Neural progenitor cell (in vitro differentiated cells): ENCODE results near the gene TPBGL. TPM values are rescaled to one million over a fixed set of nuclear protein-coding genes. Genes with fewer than 3 reads are reported as not detected.

ENCODE experiments used
- DNase-seq: peaks from one replicate; pipeline ENCODE4 v3.0.0-alpha.2; 2016; ENCODE audit warnings: low spot score
- H2AFZ ChIP-seq: fragments of 200-600 bp; sonication (generic); replicated peaks from 2 replicates; pipeline ENCODE4 v1.6.1; 2016; ENCODE audit warnings: antibody characterized with exemption
- H3F3A ChIP-seq: fragments of 200-600 bp; sonication (generic); 2 replicates; pipeline ENCODE4 v1.6.1; 2016; ENCODE audit warnings: antibody characterized with exemption, low read depth
- H3K27ac ChIP-seq: fragments of 200-600 bp; sonication (generic); 2 replicates; pipeline ENCODE4 v1.5.1; 2016; ENCODE audit warnings: mild to moderate bottlenecking
- H3K27me3 ChIP-seq: fragments of 200-600 bp; sonication (generic); 2 replicates; pipeline ENCODE4 v1.6.1; 2016; ENCODE audit warnings: mild to moderate bottlenecking, moderate library complexity
- H3K36me3 ChIP-seq: fragments of 200-600 bp; sonication (generic); 2 replicates; pipeline ENCODE4 v1.5.1; 2016
- H3K4me1 ChIP-seq: fragments of 200-600 bp; sonication (generic); 2 replicates; pipeline ENCODE4 v1.6.1; 2016; ENCODE audit warnings: mixed run types
- H3K4me2 ChIP-seq: fragments of 200-600 bp; sonication (generic); 2 replicates; pipeline ENCODE4 v1.6.1; 2016
- H3K4me3 ChIP-seq: fragments of 200-600 bp; sonication (generic); 2 replicates; pipeline ENCODE4 v1.5.1; 2016
- H3K79me2 ChIP-seq: fragments of 200-600 bp; sonication (generic); 2 replicates; pipeline ENCODE4 v1.6.1; 2016; ENCODE audit warnings: low read depth
- H3K9ac ChIP-seq: fragments of 200-600 bp; sonication (generic); 2 replicates; pipeline ENCODE4 v1.6.1; 2016
- H3K9me3 ChIP-seq: fragments of 200-600 bp; sonication (generic); 2 replicates; pipeline ENCODE4 v1.5.1; 2016; ENCODE audit warnings: low read depth
- H4K20me1 ChIP-seq: fragments of 200-600 bp; sonication (generic); 2 replicates; pipeline ENCODE4 v1.6.1; 2016; ENCODE audit warnings: low read depth
- H3K27ac Mint-ChIP-seq: 3 replicates; pipeline ENCODE4 v1.8.0; 2021; ENCODE audit warnings: mixed read lengths
- H3K27me3 Mint-ChIP-seq: 2 replicates; pipeline ENCODE4 v1.8.0; 2022; ENCODE audit warnings: low read depth, mild to moderate bottlenecking, inconsistent platforms, moderate library complexity, mixed read lengths; ENCODE audit not compliant: insufficient read depth
- H3K36me3 Mint-ChIP-seq: 3 replicates; pipeline ENCODE4 v1.8.0; 2021; ENCODE audit warnings: mixed read lengths
- H3K4me1 Mint-ChIP-seq: 3 replicates; pipeline ENCODE4 v1.8.0; 2021; ENCODE audit warnings: mixed read lengths
- H3K4me3 Mint-ChIP-seq: 3 replicates; pipeline ENCODE4 v1.8.0; 2021; ENCODE audit warnings: mild to moderate bottlenecking, moderate library complexity, mixed read lengths
- H3K9me3 Mint-ChIP-seq: 3 replicates; pipeline ENCODE4 v1.8.0; 2020; ENCODE audit warnings: mixed read lengths
- EZH2 ChIP-seq: fragments of 200-600 bp; sonication (generic); IDR thresholded peaks from 2 replicates; pipeline ENCODE4 v1.6.1; 2017; ENCODE audit warnings: antibody characterized with exemption, mild to moderate bottlenecking, moderate library complexity
- EZH2phosphoT487 ChIP-seq: fragments of 200-600 bp; sonication (generic); IDR thresholded peaks from 2 replicates; pipeline ENCODE4 v1.6.1; 2017; ENCODE audit warnings: antibody characterized with exemption
- total RNA-seq: library from RNA; depleted of rRNA; stranded (reverse); fragments of >200 nt; gene quantifications from 2 replicates; pipeline ENCODE4 v1.2.3, GENCODE V29; 2015; ENCODE audit warnings: low replicate concordance
- TF ChIP-seq, protein P1 (sequence below): fragments of 200-600 bp; sonication (generic); IDR thresholded peaks from 2 replicates; pipeline ENCODE4 v1.5.1; 2017; ENCODE audit warnings: antibody characterized with exemption, mild to moderate bottlenecking

Gene TPBGL
- total RNA-seq, 1 donor from 2014 or later, result not detected

DNA sequence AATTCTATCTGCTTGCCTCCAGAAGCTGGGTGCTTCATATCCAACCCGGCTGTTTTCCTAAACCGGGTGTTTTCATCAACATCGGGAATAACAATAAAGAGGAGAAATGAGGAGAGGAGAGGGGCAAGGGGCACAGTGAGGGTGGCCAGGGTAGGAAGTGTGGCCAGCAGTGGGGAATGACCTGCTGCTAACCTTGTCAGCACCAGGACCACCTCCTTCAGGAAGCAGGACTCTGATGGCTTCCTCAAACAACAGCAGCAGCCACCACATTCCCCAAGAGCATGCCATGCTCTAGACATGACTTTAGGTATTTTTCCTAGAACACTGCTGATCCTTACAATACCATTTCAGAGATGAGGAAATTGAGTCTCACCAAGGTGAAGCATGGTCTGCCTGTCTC is 52.4 kb downstream of the TPBGL start:
- Histone ChIP-seq H2AFZ (no peak overlapping the region), H3K9me3 (no peaks in the 10 kb centered on the region), H3K27me3 (no peaks in the 10 kb centered on the region), H3K36me3 (no peaks in the 10 kb centered on the region), H3K4me2 (no peak overlapping the region), H3F3A (no peaks in the 10 kb centered on the region), H4K20me1 (no peaks in the 10 kb centered on the region), H3K27ac (no peak overlapping the region), H3K9ac (no peak overlapping the region), H3K79me2 (no peaks in the 10 kb centered on the region), H3K4me1 (no peaks in the 10 kb centered on the region), H3K4me3 (no peak overlapping the region)
- no peaks in the 10 kb centered on the region for H3K36me3 Mint-ChIP-seq
- TF ChIP-seq EZH2 (no peak), EZH2phosphoT487 (no peak)
- TF ChIP-seq, protein P1, sequence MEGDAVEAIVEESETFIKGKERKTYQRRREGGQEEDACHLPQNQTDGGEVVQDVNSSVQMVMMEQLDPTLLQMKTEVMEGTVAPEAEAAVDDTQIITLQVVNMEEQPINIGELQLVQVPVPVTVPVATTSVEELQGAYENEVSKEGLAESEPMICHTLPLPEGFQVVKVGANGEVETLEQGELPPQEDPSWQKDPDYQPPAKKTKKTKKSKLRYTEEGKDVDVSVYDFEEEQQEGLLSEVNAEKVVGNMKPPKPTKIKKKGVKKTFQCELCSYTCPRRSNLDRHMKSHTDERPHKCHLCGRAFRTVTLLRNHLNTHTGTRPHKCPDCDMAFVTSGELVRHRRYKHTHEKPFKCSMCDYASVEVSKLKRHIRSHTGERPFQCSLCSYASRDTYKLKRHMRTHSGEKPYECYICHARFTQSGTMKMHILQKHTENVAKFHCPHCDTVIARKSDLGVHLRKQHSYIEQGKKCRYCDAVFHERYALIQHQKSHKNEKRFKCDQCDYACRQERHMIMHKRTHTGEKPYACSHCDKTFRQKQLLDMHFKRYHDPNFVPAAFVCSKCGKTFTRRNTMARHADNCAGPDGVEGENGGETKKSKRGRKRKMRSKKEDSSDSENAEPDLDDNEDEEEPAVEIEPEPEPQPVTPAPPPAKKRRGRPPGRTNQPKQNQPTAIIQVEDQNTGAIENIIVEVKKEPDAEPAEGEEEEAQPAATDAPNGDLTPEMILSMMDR, result no peak
- H3K27me3 Mint-ChIP-seq, result peaks cover 3% of the 10 kb centered on the region
- no peak overlapping the region for H3K4me3 Mint-ChIP-seq
- H3K4me1 Mint-ChIP-seq, result peaks cover 5% of the 10 kb centered on the region
- no peak for DNase-seq
- H3K9me3 Mint-ChIP-seq, result no peaks in the 10 kb centered on the region
- H3K27ac Mint-ChIP-seq, result no peak overlapping the region

Other genes starting within 250 kb of the TPBGL start
- 0.22 TPM in 1 of 2 replicates, not detected in the other for gene OR2AT4, start 143.9 kb upstream of the TPBGL start, total RNA-seq
- 0.07 and 0.12 TPM in 2 replicates for gene SLCO2B1, start 89.7 kb upstream of the TPBGL start, total RNA-seq
- 1.0 and 1.8 TPM in 2 replicates for gene ARRB1, start 110.9 kb downstream of the TPBGL start, total RNA-seq
- 1,927 and 1,962 TPM in 2 replicates for gene RPS3, start 158.7 kb downstream of the TPBGL start, total RNA-seq
- gene KLHL35, start 192.4 kb downstream of the TPBGL start, total RNA-seq, result 1.2 and 1.5 TPM in 2 replicates